Hepatocyte (in vitro differentiated cells): ENCODE measurements around the gene SMARCA2. TPM values are rescaled to one million over a fixed set of nuclear protein-coding genes. Genes with fewer than 3 reads are reported as not detected.

Experiments used
- DNase-seq: peaks from one replicate; pipeline ENCODE4 v3.0.0-alpha.2; 2016; ENCODE audit warnings: low spot score
- H2AFZ ChIP-seq: fragments of 200-600 bp; sonication (generic); 2 replicates; pipeline ENCODE4 v1.6.0; 2016; ENCODE audit warnings: antibody characterized with exemption, mild to moderate bottlenecking
- H3K27ac ChIP-seq: fragments of 200-600 bp; sonication (generic); 2 replicates; pipeline ENCODE4 v1.5.1; 2016; ENCODE audit warnings: mild to moderate bottlenecking
- H3K27me3 ChIP-seq: fragments of 200-600 bp; sonication (generic); 2 replicates; pipeline ENCODE4 v1.6.1; 2016
- H3K36me3 ChIP-seq: fragments of 200-600 bp; sonication (generic); replicated peaks from 2 replicates; pipeline ENCODE4 v1.5.1; 2016; ENCODE audit warnings: low read depth; ENCODE audit not compliant: insufficient read depth
- H3K4me1 ChIP-seq: fragments of 200-600 bp; sonication (generic); 2 replicates; pipeline ENCODE4 v1.5.1; 2016; ENCODE audit warnings: mild to moderate bottlenecking, moderate library complexity; ENCODE audit not compliant: insufficient read depth
- H3K4me2 ChIP-seq: fragments of 200-600 bp; sonication (generic); 2 replicates; pipeline ENCODE4 v1.6.0; 2016
- H3K4me3 ChIP-seq: fragments of 200-600 bp; sonication (generic); 2 replicates; pipeline ENCODE4 v1.5.1; 2016; ENCODE audit warnings: mild to moderate bottlenecking
- H3K79me2 ChIP-seq: fragments of 200-600 bp; sonication (generic); 2 replicates; pipeline ENCODE4 v1.6.0; 2017; ENCODE audit warnings: mild to moderate bottlenecking
- H3K9me2 ChIP-seq: fragments of 200-600 bp; sonication (generic); replicated peaks from 2 replicates; pipeline ENCODE4 v1.6.0; 2017; ENCODE audit warnings: mild to moderate bottlenecking; ENCODE audit not compliant: insufficient read depth
- H3K9me3 ChIP-seq: fragments of 200-600 bp; sonication (generic); 2 replicates; pipeline ENCODE4 v1.5.1; 2016; ENCODE audit warnings: low read depth, mild to moderate bottlenecking
- H4K20me1 ChIP-seq: fragments of 200-600 bp; sonication (generic); 2 replicates; pipeline ENCODE4 v1.6.0; 2016; ENCODE audit warnings: mild to moderate bottlenecking; ENCODE audit not compliant: insufficient read depth, poor library complexity, severe bottlenecking
- CTCF ChIP-seq: fragments of 200-600 bp; sonication (generic); IDR thresholded peaks from 2 replicates; pipeline ENCODE4 v1.5.1; 2016; ENCODE audit warnings: antibody characterized with exemption, mild to moderate bottlenecking; ENCODE audit not compliant: poor library complexity
- EZH2 ChIP-seq: fragments of 200-600 bp; sonication (generic); IDR thresholded peaks from 2 replicates; pipeline ENCODE4 v1.6.1; 2016; ENCODE audit warnings: antibody characterized with exemption, mild to moderate bottlenecking, borderline replicate concordance
- EZH2phosphoT487 ChIP-seq: fragments of 200-600 bp; sonication (generic); IDR thresholded peaks from one replicate; pipeline ENCODE4 v1.6.1; 2018; ENCODE audit warnings: antibody characterized with exemption, mild to moderate bottlenecking, low read depth, moderate library complexity; ENCODE audit not compliant: unreplicated experiment, severe bottlenecking
- WGBS: methylation state at CpG from one replicate; pipeline ENCODE4 v1.1.6; 2016; ENCODE audit warnings: low lambda C conversion rate; ENCODE audit errors: missing lambda C conversion rate; 5-methylcytosine and 5-hydroxymethylcytosine counted together
- polyA plus RNA-seq: library from polyadenylated mRNA; unstranded; fragments of >200 nt; fragmentation: Nextera tagmentation; extraction: Ambion mirVana; gene quantifications from 2 replicates; pipeline ENCODE4 v1.2.1, GENCODE V29; 2016
- total RNA-seq: library from RNA; depleted of rRNA; stranded (reverse); fragments of >200 nt; gene quantifications from 2 replicates; pipeline ENCODE4 v1.2.3, GENCODE V29; 2014

The SMARCA2 gene
- total and polyA plus RNA-seq, 2 experiments from 2014 or later: 39.9 to 65.3 TPM

- H3K4me2 ChIP-seq: no peak overlapping the region
- no peaks in the 10 kb centered on the region for H3K27me3 ChIP-seq
- no peak for DNase-seq
- no peaks in the 10 kb centered on the region for H3K36me3 ChIP-seq
- TF ChIP-seq EZH2 (no peak), EZH2phosphoT487 (no peak), CTCF (no peak)
- H3K9me3 ChIP-seq: no peaks in the 10 kb centered on the region
- H3K9me2 ChIP-seq: no peaks in the 10 kb centered on the region
- 92% methylated on average over 7 of the region's 7 CpGs for WGBS
- no peaks in the 10 kb centered on the region for H3K79me2 ChIP-seq
- H3K4me1 ChIP-seq: no peaks in the 10 kb centered on the region
- no peak overlapping the region for H3K4me3 ChIP-seq
- H3K27ac ChIP-seq: no peak overlapping the region
- H2AFZ ChIP-seq: no peak overlapping the region
- H4K20me1 ChIP-seq: no peaks in the 10 kb centered on the region
Measured at GRCh38 chr9:2174306-2174705, 159.2 kb downstream of the SMARCA2 start.

GRCh38 chr9:2174911-2175310 is 159.8 kb downstream of the SMARCA2 start:
- no peaks in the 10 kb centered on the region for H3K9me2 ChIP-seq
- WGBS: 74% methylated on average over 11 of the region's 11 CpGs
- no peaks in the 10 kb centered on the region for H3K79me2 ChIP-seq
- H3K9me3 ChIP-seq: no peaks in the 10 kb centered on the region
- H3K4me2 ChIP-seq: no peak overlapping the region
- no peak overlapping the region for H3K4me3 ChIP-seq
- no peaks in the 10 kb centered on the region for H3K4me1 ChIP-seq
- no peak overlapping the region for H3K27ac ChIP-seq
- no peaks in the 10 kb centered on the region for H3K27me3 ChIP-seq
- no peaks in the 10 kb centered on the region for H3K36me3 ChIP-seq
- no peak overlapping the region for H2AFZ ChIP-seq
- no peaks in the 10 kb centered on the region for H4K20me1 ChIP-seq
- TF ChIP-seq EZH2phosphoT487 (no peak), EZH2 (no peak), CTCF (no peak)
- no peak for DNase-seq

GRCh38 chr9:2177121-2177520 is 162.0 kb downstream of the SMARCA2 start:
- H3K4me1 ChIP-seq: no peaks in the 10 kb centered on the region
- WGBS: 81% methylated on average over 2 of the region's 2 CpGs
- no peak for DNase-seq

More at GRCh38 chr9:2177121-2177520, 162.0 kb downstream of the SMARCA2 start:
- Histone ChIP-seq H3K9me3 (no peaks in the 10 kb centered on the region), H3K36me3 (no peaks in the 10 kb centered on the region), H4K20me1 (no peaks in the 10 kb centered on the region), H2AFZ (no peak overlapping the region), H3K27ac (no peak overlapping the region), H3K27me3 (no peaks in the 10 kb centered on the region), H3K4me2 (no peak overlapping the region), H3K4me3 (no peak overlapping the region), H3K9me2 (no peaks in the 10 kb centered on the region), H3K79me2 (no peaks in the 10 kb centered on the region)
- no peak for TF ChIP-seq EZH2
- no peak for TF ChIP-seq CTCF
- TF ChIP-seq EZH2phosphoT487: no peak
